AG09319 (cell line): ENCODE measurements around the gene PLCG1.

Source experiments
- DNase-seq: peaks from one replicate; pipeline ENCODE4 v3.0.0-alpha.2; 2010; ENCODE audit warnings: low read depth; ENCODE audit errors: extremely low read depth
- TF ChIP-seq, protein P1 (sequence below): IDR thresholded peaks from 2 replicates; pipeline ENCODE4 v1.5.1; 2011; ENCODE audit warnings: low read depth, mild to moderate bottlenecking, inconsistent platforms, low read length, moderate library complexity

Gene PLCG1

DNA sequence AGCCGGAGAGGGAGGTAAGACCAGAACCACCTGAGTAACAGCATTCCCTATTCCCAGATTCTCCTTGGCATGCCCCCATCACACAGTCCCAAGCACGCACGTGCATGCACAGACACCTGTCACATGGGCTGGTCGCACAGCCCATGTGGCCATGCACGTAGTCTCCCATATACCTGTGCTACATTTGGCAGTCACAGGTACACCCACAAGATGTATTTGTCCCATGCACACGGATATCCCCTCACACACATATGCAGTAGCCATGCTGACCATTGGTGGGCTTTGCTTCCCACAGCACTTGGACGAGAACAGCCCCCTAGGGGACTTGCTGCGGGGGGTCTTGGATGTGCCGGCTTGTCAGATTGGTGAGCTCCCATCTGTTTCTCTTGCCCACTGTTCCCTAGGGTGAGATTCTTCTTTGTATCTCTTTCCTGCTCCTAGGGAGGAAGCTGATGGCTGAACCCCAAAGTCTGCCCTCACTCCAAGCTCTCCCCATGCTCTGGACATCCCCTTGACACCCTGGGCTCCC lies 31.9 kb downstream of the PLCG1 start:
- DNase-seq, result no peak
- TF ChIP-seq, protein P1, sequence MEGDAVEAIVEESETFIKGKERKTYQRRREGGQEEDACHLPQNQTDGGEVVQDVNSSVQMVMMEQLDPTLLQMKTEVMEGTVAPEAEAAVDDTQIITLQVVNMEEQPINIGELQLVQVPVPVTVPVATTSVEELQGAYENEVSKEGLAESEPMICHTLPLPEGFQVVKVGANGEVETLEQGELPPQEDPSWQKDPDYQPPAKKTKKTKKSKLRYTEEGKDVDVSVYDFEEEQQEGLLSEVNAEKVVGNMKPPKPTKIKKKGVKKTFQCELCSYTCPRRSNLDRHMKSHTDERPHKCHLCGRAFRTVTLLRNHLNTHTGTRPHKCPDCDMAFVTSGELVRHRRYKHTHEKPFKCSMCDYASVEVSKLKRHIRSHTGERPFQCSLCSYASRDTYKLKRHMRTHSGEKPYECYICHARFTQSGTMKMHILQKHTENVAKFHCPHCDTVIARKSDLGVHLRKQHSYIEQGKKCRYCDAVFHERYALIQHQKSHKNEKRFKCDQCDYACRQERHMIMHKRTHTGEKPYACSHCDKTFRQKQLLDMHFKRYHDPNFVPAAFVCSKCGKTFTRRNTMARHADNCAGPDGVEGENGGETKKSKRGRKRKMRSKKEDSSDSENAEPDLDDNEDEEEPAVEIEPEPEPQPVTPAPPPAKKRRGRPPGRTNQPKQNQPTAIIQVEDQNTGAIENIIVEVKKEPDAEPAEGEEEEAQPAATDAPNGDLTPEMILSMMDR, result no peak

DNA sequence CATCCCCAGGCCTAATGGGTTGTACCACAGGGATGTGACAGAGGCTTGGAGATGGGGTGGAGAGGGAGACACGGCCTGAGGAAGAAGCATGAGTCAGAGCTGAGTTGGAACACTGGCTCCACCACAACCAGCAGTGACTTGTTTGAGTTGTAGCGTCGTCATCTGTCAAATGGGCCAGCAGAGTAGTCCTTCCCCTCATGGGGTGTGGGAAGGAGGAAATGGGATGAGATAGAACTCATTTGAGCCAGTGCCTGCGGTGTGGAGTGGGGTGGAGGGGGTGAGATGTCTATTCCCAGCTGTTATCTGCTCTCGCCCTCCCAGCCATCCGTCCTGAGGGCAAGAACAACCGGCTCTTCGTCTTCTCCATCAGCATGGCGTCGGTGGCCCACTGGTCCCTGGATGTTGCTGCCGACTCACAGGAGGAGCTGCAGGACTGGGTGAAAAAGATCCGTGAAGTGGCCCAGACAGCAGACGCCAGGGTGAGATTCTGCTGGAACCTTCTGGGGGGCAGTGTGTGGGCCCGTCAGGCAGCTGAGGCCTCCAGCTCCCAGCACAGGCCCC lies 32.5 kb downstream of the PLCG1 start:
- no peak for DNase-seq
- TF ChIP-seq, protein P1, result no peak

DNA sequence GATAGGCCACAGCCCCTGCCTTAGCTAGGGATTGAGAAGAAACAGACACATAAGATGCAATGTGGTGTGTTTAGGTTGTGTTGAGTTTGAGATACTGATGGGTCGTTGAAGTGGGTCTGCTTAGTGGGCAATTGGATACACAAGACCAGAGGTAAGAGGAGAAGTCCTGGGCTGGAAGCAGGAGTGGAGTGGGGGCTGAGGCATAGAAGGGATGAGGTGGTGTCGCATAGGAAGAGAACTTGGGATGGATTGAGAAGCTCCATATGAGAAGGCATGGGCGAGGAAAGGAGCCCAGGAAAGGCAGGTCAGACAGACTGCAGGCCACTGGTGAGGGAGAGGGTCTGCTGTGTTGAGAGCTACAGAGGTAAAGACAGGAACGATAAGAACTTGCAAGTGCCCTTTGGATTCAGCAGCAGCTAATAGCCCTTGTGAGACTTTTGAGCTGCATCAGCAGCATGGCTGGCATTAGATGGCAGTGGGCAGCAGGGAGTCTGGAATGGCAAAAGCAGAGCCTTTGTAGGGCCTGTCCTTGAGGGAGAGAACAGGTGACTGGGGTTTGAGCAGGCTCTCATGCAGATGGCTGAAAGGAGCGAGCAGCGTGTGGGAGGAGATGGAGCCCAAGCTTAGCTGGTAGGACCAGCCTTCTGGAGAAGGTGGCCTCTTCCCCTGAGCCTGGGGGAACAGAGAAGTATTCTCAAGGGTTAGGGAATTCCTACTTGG lies 33.2 kb downstream of the PLCG1 start:
- no peak for DNase-seq
- TF ChIP-seq, protein P1, result no peak

DNA sequence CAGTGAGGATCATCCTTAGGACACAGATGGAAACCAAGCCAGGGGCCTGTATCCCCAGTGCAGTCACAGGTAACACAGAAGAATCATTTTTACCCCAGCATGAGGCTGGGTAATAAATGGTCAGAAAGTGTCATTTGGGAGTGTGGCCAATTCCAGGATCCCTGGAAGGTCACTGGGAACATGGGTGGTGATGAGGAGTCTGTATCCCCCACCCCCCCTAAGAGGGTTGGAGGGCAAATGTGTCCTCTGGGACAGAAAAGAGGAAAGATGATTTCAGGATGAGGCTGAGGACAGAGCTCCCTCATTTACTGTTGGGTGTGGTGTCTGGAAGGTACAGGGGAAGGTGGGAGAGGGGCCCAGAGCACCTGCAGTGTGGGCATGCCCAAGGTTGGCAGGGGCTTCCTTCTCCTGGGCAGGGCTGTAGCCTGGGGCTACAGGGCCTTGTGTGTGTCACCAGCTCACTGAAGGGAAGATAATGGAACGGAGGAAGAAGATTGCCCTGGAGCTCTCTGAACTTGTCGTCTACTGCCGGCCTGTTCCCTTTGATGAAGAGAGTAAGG lies 34.5 kb downstream of the PLCG1 start:
- no peak for DNase-seq
- TF ChIP-seq, protein P1, result no peak

GRCh38 chr20:41172296-41173140 lies 35.2 kb downstream of the PLCG1 start:
- no peak for DNase-seq
- TF ChIP-seq, protein P1, result no peak

GRCh38 chr20:41173161-41173721 lies 35.9 kb downstream of the PLCG1 start:
- DNase-seq, result peak; percentile 61
- TF ChIP-seq, protein P1, result no peak; the same call in none of the 2 replicates
